GM19025 (cell line): Measurements from ENCODE around the gene F13A1.

Experiments
- ATAC-seq: cut with Tn5 transposase; IDR thresholded peaks from one replicate; pipeline ENCODE4 v1.9.1; 2021; ENCODE audit warnings: mild to moderate bottlenecking, low read depth, moderate library complexity; ENCODE audit not compliant: unreplicated experiment

The F13A1 gene

GRCh38 chr6:6123803-6124202, 196.7 kb downstream of the F13A1 start:
- no peak for ATAC-seq

GRCh38 chr6:6121943-6122342, 198.5 kb downstream of the F13A1 start:
- ATAC-seq: no peak

- ATAC-seq: no peak
These were observed 214.9 kb downstream of the F13A1 start for GRCh38 chr6:6105472-6106036.
